HG03469 (cell line): ENCODE measurements around the gene TMA7.

ENCODE experiments used
- ATAC-seq: cut with Tn5 transposase; IDR thresholded peaks from one replicate; pipeline ENCODE4 v1.9.1; 2021; ENCODE audit warnings: mild to moderate bottlenecking, moderate library complexity, moderate number of reproducible peaks; ENCODE audit not compliant: unreplicated experiment

TMA7 gene

GRCh38 chr3:48422272-48422671, 17.8 kb upstream of the TMA7 start:
- ATAC-seq: no peak

- no peak for ATAC-seq
Measured at GRCh38 chr3:48422681-48423080, 17.4 kb upstream of the TMA7 start.

- no peak for ATAC-seq
Measured at GRCh38 chr3:48423241-48423882, 16.7 kb upstream of the TMA7 start.

GRCh38 chr3:48423883-48424695, 16.0 kb upstream of the TMA7 start:
- no peak for ATAC-seq

- ATAC-seq: no peak
Measured at GRCh38 chr3:48425281-48425812, 14.7 kb upstream of the TMA7 start.

GRCh38 chr3:48426401-48426909, 13.6 kb upstream of the TMA7 start:
- ATAC-seq: no peak

GRCh38 chr3:48426944-48427629, 13.0 kb upstream of the TMA7 start:
- no peak for ATAC-seq

GRCh38 chr3:48427630-48427962, 12.5 kb upstream of the TMA7 start:
- no peak for ATAC-seq

- no peak for ATAC-seq
Measured at GRCh38 chr3:48428088-48428571, 11.9 kb upstream of the TMA7 start.

GRCh38 chr3:48428572-48429316, 11.3 kb upstream of the TMA7 start:
- ATAC-seq: no peak

- ATAC-seq: no peak
Measured at GRCh38 chr3:48429317-48429959, 10.6 kb upstream of the TMA7 start.

- ATAC-seq: no peak
Measured at GRCh38 chr3:48429960-48430707, 9.9 kb upstream of the TMA7 start, which contains the start of gene PLXNB1. Gene PLXNB1, minus strand, starts transcription at chr3:48430086. Its CDS starts 5,475 bp downstream, at chr3:48424611.

GRCh38 chr3:48430708-48431101, 9.4 kb upstream of the TMA7 start:
- ATAC-seq: no peak

- no peak for ATAC-seq
Measured at GRCh38 chr3:48431224-48432029, 8.6 kb upstream of the TMA7 start.

- no peak for ATAC-seq
Measured at GRCh38 chr3:48432411-48433371, 7.4 kb upstream of the TMA7 start.

GRCh38 chr3:48433472-48434118, 6.5 kb upstream of the TMA7 start:
- ATAC-seq: no peak
